Panc1 (cell line): ENCODE results near the gene BCORL1. TPM values are rescaled to one million over a fixed set of nuclear protein-coding genes. Genes with fewer than 3 reads are reported as not detected.

Experiments used
- ATAC-seq: fragments of 200-7000 bp; cut with Tn5 transposase; 2 replicates; pipeline ENCODE4 v1.9.1; 2020; ENCODE audit warnings: mild to moderate bottlenecking, moderate library complexity
- BruUV-seq: library from RNA; stranded (reverse); fragments of 400-500 nt; replicated peaks from 2 replicates; lab custom pipeline; 2021; lab: Mats Ljungman, UMichigan
- CTCF ChIA-PET: fragments of 300-600 bp; sonication (Branson Sonifier 250); formaldehyde crosslinking; loops from one replicate; lab custom pipeline; 2022; ENCODE audit warnings: antibody characterized with exemption; lab: Charles Lee
- POLR2A ChIA-PET: fragments of 300-600 bp; sonication (Branson Sonifier 250); formaldehyde crosslinking; loops from one replicate; lab custom pipeline; 2022; ENCODE audit warnings: antibody characterized with exemption; lab: Charles Lee
- DNase-seq: peaks from one replicate; pipeline ENCODE4 v3.0.0-alpha.2; 2010; ENCODE audit warnings: low read depth, low spot score
- H3K27ac ChIP-seq: 2 replicates; pipeline ENCODE4 v1.5.1; 2011; ENCODE audit warnings: mild to moderate bottlenecking, low read length, inconsistent platforms
- H3K27me3 ChIP-seq: fragments of 200-500 bp; sonication (Bioruptor generic); 2 replicates; pipeline ENCODE4 v1.6.0; 2014; ENCODE audit warnings: low read length, inconsistent platforms; ENCODE audit not compliant: control insufficient read depth, insufficient read depth
- H3K36me3 ChIP-seq: fragments of 200-500 bp; sonication (Bioruptor generic); 2 replicates; pipeline ENCODE4 v1.5.1; 2014; ENCODE audit warnings: inconsistent platforms, mild to moderate bottlenecking, low read length, moderate library complexity; ENCODE audit not compliant: control insufficient read depth, insufficient read depth
- H3K4me1 ChIP-seq: 2 replicates; pipeline ENCODE4 v1.5.1; 2011; ENCODE audit warnings: inconsistent platforms, mild to moderate bottlenecking, low read length, moderate library complexity; ENCODE audit not compliant: control insufficient read depth, insufficient read depth
- H3K4me3 ChIP-seq, 2 experiments: 2 replicates each; pipeline ENCODE4 v1.5.1; 2011 to 2012; ENCODE audit warnings: low read depth in 2 of 2, low read length in 2 of 2, mild to moderate bottlenecking in 2 of 2, inconsistent platforms in 1 of 2, moderate library complexity in 1 of 2
- H3K9me3 ChIP-seq: fragments of 200-500 bp; sonication (Bioruptor generic); 2 replicates; pipeline ENCODE4 v1.5.1; 2014; ENCODE audit warnings: low read depth, mild to moderate bottlenecking, inconsistent platforms, low read length, moderate library complexity; ENCODE audit not compliant: control insufficient read depth, insufficient read depth
- POLR2AphosphoS5 ChIP-seq: IDR thresholded peaks from 2 replicates; pipeline ENCODE4 v1.6.1; 2012; ENCODE audit warnings: mild to moderate bottlenecking, low read depth, low read length, moderate library complexity
- SIN3A ChIP-seq: IDR thresholded peaks from 2 replicates; pipeline ENCODE4 v1.6.1; 2012; ENCODE audit warnings: low read depth, mild to moderate bottlenecking, low read length, moderate library complexity, borderline replicate concordance; ENCODE audit not compliant: insufficient read depth
- TCF7L2 ChIP-seq: IDR thresholded peaks from 2 replicates; pipeline ENCODE4 v1.6.1; 2011; ENCODE audit warnings: mild to moderate bottlenecking, low read depth, low read length, inconsistent platforms
- in situ Hi-C: cut with HindIII; loops from 2 replicates; pipeline ENCODE4 v1.10.0; 2016; ENCODE audit warnings: low sequenced_read_pairs, low pct_unique_long_range_greater_than_20kb
- intact Hi-C: fragments of 100-400 bp; cut with micrococcal nuclease; formaldehyde crosslinking; loops from one replicate; pipeline ENCODE4 v1.10.0; 2022; ENCODE audit not compliant: unreplicated experiment
- total RNA-seq: library from RNA; stranded (reverse); gene quantifications from one replicate; pipeline ENCODE4 v1.2.1, GENCODE V29; 2021; ENCODE audit not compliant: unreplicated experiment
- TF ChIP-seq, protein P1 (sequence below), 2 experiments: IDR thresholded peaks; 2 replicates each; pipeline ENCODE4 v1.6.1; 2011 to 2012; ENCODE audit warnings: low read depth in 2 of 2, control low read depth in 1 of 2, low read length in 1 of 2, mild to moderate bottlenecking in 1 of 2, moderate library complexity in 1 of 2; ENCODE audit not compliant: insufficient read depth in 1 of 2
- TF ChIP-seq, protein P2 (sequence below): fragments of 450-650 bp; IDR thresholded peaks from 2 replicates; pipeline ENCODE4 v1.5.1; 2017; ENCODE audit warnings: mild to moderate bottlenecking

Gene BCORL1
- total RNA-seq, 1 experiment from 2014 or later, result 67.4 TPM

DNA sequence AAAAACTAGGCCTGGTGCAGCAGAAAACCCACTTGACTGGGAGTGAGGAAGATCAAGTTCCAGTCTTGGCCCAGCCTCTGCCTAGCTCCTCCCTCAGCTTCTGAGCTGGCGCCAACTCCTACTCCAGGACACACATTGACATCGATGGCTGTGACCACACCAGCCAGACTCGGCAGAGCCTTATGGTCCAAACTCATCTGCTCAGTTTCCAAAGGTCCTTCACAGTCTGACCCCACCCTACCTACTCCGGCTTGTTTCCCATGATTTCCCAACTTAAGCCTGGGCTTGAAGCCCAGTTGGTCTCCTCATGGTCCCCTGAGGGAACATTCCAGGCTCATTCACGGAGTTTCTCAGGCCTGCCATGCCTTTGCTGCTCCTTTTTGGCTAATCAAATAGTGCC lies 117.7 kb downstream of the BCORL1 start:
- DNase-seq (no peak), ATAC-seq (no peak)
- peaks cover 10% of the 10 kb centered on the region for H3K4me1 ChIP-seq
- ChIA-PET CTCF (no interaction called here), POLR2A (no interaction called here)
- no peaks in the 10 kb centered on the region for H3K9me3 ChIP-seq
- no TSS peak for BruUV-seq
- in situ Hi-C loops (no loop called here), intact Hi-C loops (no loop called here)
- TF ChIP-seq TCF7L2, result no peak
- TF ChIP-seq, protein P1, sequence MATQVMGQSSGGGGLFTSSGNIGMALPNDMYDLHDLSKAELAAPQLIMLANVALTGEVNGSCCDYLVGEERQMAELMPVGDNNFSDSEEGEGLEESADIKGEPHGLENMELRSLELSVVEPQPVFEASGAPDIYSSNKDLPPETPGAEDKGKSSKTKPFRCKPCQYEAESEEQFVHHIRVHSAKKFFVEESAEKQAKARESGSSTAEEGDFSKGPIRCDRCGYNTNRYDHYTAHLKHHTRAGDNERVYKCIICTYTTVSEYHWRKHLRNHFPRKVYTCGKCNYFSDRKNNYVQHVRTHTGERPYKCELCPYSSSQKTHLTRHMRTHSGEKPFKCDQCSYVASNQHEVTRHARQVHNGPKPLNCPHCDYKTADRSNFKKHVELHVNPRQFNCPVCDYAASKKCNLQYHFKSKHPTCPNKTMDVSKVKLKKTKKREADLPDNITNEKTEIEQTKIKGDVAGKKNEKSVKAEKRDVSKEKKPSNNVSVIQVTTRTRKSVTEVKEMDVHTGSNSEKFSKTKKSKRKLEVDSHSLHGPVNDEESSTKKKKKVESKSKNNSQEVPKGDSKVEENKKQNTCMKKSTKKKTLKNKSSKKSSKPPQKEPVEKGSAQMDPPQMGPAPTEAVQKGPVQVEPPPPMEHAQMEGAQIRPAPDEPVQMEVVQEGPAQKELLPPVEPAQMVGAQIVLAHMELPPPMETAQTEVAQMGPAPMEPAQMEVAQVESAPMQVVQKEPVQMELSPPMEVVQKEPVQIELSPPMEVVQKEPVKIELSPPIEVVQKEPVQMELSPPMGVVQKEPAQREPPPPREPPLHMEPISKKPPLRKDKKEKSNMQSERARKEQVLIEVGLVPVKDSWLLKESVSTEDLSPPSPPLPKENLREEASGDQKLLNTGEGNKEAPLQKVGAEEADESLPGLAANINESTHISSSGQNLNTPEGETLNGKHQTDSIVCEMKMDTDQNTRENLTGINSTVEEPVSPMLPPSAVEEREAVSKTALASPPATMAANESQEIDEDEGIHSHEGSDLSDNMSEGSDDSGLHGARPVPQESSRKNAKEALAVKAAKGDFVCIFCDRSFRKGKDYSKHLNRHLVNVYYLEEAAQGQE (IDR thresholded peaks at IDR 0.05; ENCODE audit: insufficient read depth in 1 of 2, low read depth in 2 of 2, low read length in 1 of 2), result no peak
- H3K4me3 ChIP-seq, result no peak overlapping the region
- H3K36me3 ChIP-seq, result no peaks in the 10 kb centered on the region
- H3K27ac ChIP-seq, result no peak overlapping the region
- H3K27me3 ChIP-seq, result no peaks in the 10 kb centered on the region

DNA sequence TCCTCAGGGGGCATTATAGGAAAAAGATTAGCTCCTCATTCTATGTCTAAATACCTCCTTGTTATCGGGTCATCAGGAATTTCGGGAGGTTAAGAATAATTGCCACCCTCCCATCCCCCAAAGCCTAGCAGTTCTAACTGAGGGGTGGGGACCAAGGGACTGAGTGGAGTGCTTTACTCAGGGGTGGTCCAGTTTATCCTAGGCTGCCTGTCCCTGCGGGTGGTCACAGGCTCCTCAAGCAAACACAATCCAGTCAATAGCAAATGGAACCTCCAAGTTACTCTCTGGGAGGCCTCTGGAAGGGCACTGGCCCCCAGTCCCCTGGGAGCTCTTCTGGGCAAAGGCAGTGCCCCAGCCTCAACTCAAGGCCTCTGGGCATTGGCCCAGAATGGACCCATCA lies 121.2 kb downstream of the BCORL1 start:
- ChIA-PET POLR2A (no interaction called here), CTCF (no interaction called here)
- Histone ChIP-seq H3K4me3 (no peak overlapping the region), H3K9me3 (no peaks in the 10 kb centered on the region), H3K27me3 (no peaks in the 10 kb centered on the region), H3K36me3 (no peaks in the 10 kb centered on the region), H3K27ac (no peak overlapping the region), H3K4me1 (peaks cover 34% of the 10 kb centered on the region)
- TF ChIP-seq, protein P1 (IDR thresholded peaks at IDR 0.05; ENCODE audit: insufficient read depth in 1 of 2, low read depth in 2 of 2, low read length in 1 of 2), result no peak
- TF ChIP-seq TCF7L2 (no peak), POLR2AphosphoS5 (no peak)
- in situ Hi-C loops, result no loop called here
- no TSS peak for BruUV-seq
- intact Hi-C loops, result no loop called here
- no peak for DNase-seq
- ATAC-seq, result no peak

DNA sequence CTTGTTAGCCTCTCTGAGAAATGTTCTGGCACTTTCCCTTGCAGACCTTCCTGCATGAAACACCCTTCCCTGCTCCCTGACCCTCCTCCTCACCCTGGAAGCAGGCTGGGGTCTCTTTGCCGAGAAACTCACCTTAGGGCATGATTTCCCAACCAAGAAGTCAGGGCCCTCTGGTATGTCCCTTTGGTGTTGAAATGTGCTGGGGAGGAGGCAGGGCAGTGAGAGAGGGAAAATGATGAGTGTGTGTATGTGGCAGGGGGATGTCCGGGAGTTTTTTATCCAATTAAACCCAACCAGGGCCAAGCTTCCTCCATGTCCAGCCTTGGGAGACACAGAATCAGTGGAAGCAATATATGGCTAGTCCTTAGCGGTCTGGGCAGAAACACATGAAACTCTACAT lies 122.8 kb downstream of the BCORL1 start:
- ATAC-seq (no peak), DNase-seq (no peak)
- no peaks in the 10 kb centered on the region for H3K36me3 ChIP-seq
- BruUV-seq, result no TSS peak
- no peak overlapping the region for H3K4me3 ChIP-seq
- H3K4me1 ChIP-seq, result peaks cover 38% of the 10 kb centered on the region
- TF ChIP-seq TCF7L2 (no peak), POLR2AphosphoS5 (no peak), SIN3A (no peak)
- TF ChIP-seq, protein P1 (IDR thresholded peaks at IDR 0.05; ENCODE audit: insufficient read depth in 1 of 2, low read depth in 2 of 2, low read length in 1 of 2), result no peak
- TF ChIP-seq, protein P2, sequence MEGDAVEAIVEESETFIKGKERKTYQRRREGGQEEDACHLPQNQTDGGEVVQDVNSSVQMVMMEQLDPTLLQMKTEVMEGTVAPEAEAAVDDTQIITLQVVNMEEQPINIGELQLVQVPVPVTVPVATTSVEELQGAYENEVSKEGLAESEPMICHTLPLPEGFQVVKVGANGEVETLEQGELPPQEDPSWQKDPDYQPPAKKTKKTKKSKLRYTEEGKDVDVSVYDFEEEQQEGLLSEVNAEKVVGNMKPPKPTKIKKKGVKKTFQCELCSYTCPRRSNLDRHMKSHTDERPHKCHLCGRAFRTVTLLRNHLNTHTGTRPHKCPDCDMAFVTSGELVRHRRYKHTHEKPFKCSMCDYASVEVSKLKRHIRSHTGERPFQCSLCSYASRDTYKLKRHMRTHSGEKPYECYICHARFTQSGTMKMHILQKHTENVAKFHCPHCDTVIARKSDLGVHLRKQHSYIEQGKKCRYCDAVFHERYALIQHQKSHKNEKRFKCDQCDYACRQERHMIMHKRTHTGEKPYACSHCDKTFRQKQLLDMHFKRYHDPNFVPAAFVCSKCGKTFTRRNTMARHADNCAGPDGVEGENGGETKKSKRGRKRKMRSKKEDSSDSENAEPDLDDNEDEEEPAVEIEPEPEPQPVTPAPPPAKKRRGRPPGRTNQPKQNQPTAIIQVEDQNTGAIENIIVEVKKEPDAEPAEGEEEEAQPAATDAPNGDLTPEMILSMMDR, result no peak
- intact Hi-C loops, result no loop called here
- ChIA-PET CTCF (interaction anchor here (0.6 to 0.7 kb wide), 3 partner anchors 12 to 75 kb away, joined by 3 to 7 read pairs (median 3); no protein-coding TSS in a partner anchor), POLR2A (interaction anchor here (0.6 kb wide), 1 partner anchor 84 kb away, joined by 3 read pairs; no protein-coding TSS in a partner anchor)
- peak overlapping the region; percentile 65; the same call in 1 of the 2 replicates for H3K27ac ChIP-seq
- H3K27me3 ChIP-seq, result no peaks in the 10 kb centered on the region
- H3K9me3 ChIP-seq, result no peaks in the 10 kb centered on the region
- in situ Hi-C loops, result no loop called here
